Thyroid gland (tissue), 4 donors: ENCODE data around the gene IGFALS. TPM values are rescaled to one million over a fixed set of nuclear protein-coding genes. Genes with fewer than 3 reads are reported as not detected.

ENCODE experiments used
- DNase-seq, 2 donors: peaks; one replicate each; pipeline ENCODE4 v3.0.0-alpha.2; 2019
- H3K27ac ChIP-seq, 3 donors: fragments of 200-600 bp; sonication (generic); 1 replicate in 2 of 3; 2 replicates in 1 of 3; pipeline ENCODE4 v1.5.1; 2016 to 2019; ENCODE audit warnings: mild to moderate bottlenecking in 1 of 3, moderate library complexity in 1 of 3
- H3K27me3 ChIP-seq: fragments of 200-600 bp; sonication (generic); one replicate; pipeline ENCODE4 v1.5.1; 2019
- H3K36me3 ChIP-seq, 2 donors: fragments of 200-600 bp; sonication (generic); one replicate each; pipeline ENCODE4 v1.5.1; 2016 to 2019
- H3K4me1 ChIP-seq, 2 donors: fragments of 200-600 bp; sonication (generic); one replicate each; pipeline ENCODE4 v1.5.1; 2017 to 2019
- H3K4me3 ChIP-seq, 3 donors: fragments of 200-600 bp; sonication (generic); replicated peaks in 1 of 3; 1 replicate in 2 of 3; 2 replicates in 1 of 3; pipeline ENCODE4 v1.5.1; 2016; ENCODE audit warnings: mild to moderate bottlenecking in 1 of 3
- H3K9me3 ChIP-seq: fragments of 200-600 bp; sonication (generic); one replicate; pipeline ENCODE4 v1.5.1; 2017
- CTCF ChIP-seq, 6 experiments: fragments of 200-600 bp in 3 of 6; fragments of 450-650 bp in 3 of 6; sonication (generic) in 3 of 6; IDR thresholded peaks; one replicate each; pipeline ENCODE4 v1.5.1; 2016 to 2019; ENCODE audit warnings: antibody characterized with exemption in 6 of 6, mild to moderate bottlenecking in 2 of 6, inconsistent platforms in 1 of 6, moderate library complexity in 1 of 6
- POLR2A ChIP-seq, 2 donors: fragments of 450-650 bp; IDR thresholded peaks; one replicate each; pipeline ENCODE4 v1.6.1; 2017; ENCODE audit warnings: antibody characterized with exemption in 2 of 2, mild to moderate bottlenecking in 2 of 2, moderate library complexity in 1 of 2
- WGBS, 2 donors: methylation state at CpG; one replicate each; pipeline ENCODE4 v1.1.5; 2017; 5-methylcytosine and 5-hydroxymethylcytosine counted together
- intact Hi-C: fragments of 100-400 bp; cut with DNase I; formaldehyde crosslinking; loops from one replicate; pipeline ENCODE4 v1.15.1; 2023
- total RNA-seq, 4 donors: library from RNA; depleted of rRNA; stranded (reverse); fragments of >200 nt; gene quantifications; one replicate each; pipeline ENCODE4 v1.2.3, GENCODE V29; 2016

Gene IGFALS
- total RNA-seq, 4 donors from 2014 or later, result 0.13 to 4.2 (median 1.8) TPM

- TF ChIP-seq CTCF (IDR thresholded peaks at IDR 0.05), result no peak
- TF ChIP-seq POLR2A (IDR thresholded peaks at IDR 0.05), result no peak
- WGBS, 2 donors, result 81 to 86% methylated on average over 6 of the region's 6 CpGs
- H3K4me3 ChIP-seq, result no peak overlapping the region
- peaks cover 14 to 28% of the 10 kb centered on the region in 2 donors for H3K4me1 ChIP-seq
- DNase-seq, result no peak
- no peaks in the 10 kb centered on the region for H3K9me3 ChIP-seq
- peaks cover 18 to 26% of the 10 kb centered on the region in 2 donors for H3K36me3 ChIP-seq
- H3K27ac ChIP-seq, result no peak overlapping the region
- intact Hi-C loops, result no loop called here
- H3K27me3 ChIP-seq, result no peaks in the 10 kb centered on the region
These were observed 12.8 kb downstream of the IGFALS start for GRCh38 chr16:1780677-1781072.

GRCh38 chr16:1779741-1780676 lies 13.5 kb downstream of the IGFALS start:
- Histone ChIP-seq H3K4me1 (peaks cover 14 to 28% of the 10 kb centered on the region in 2 donors), H3K4me3 (no peak overlapping the region), H3K27me3 (no peaks in the 10 kb centered on the region), H3K9me3 (no peaks in the 10 kb centered on the region), H3K36me3 (peaks cover 22 to 26% of the 10 kb centered on the region in 2 donors), H3K27ac (no peak overlapping the region)
- TF ChIP-seq POLR2A (IDR thresholded peaks at IDR 0.05) (no peak), CTCF (IDR thresholded peaks at IDR 0.05) (no peak)
- no peak for DNase-seq
- 79 to 88% methylated on average over 3 to 15 of the region's 27 CpGs for WGBS, 2 donors
- intact Hi-C loops, result no loop called here

- TF ChIP-seq POLR2A (IDR thresholded peaks at IDR 0.05) (no peak), CTCF (IDR thresholded peaks at IDR 0.05) (no peak)
These were observed 14.2 kb downstream of the IGFALS start for GRCh38 chr16:1779234-1779701.

GRCh38 chr16:1778200-1779179 lies 15.0 kb downstream of the IGFALS start:
- peaks cover 23 to 26% of the 10 kb centered on the region in 2 donors for H3K36me3 ChIP-seq
- peaks cover 21 to 29% of the 10 kb centered on the region in 2 donors for H3K4me1 ChIP-seq
- H3K27me3 ChIP-seq, result no peaks in the 10 kb centered on the region
- DNase-seq, result no peak
- TF ChIP-seq POLR2A (IDR thresholded peaks at IDR 0.05) (no peak), CTCF (IDR thresholded peaks at IDR 0.05) (no peak)
- no peaks in the 10 kb centered on the region for H3K9me3 ChIP-seq
- intact Hi-C loops, result no loop called here
- H3K27ac ChIP-seq, result no peak overlapping the region
- H3K4me3 ChIP-seq, result no peak overlapping the region
- 79 to 88% methylated on average over 12 to 26 of the region's 34 CpGs for WGBS, 2 donors

More at GRCh38 chr16:1779234-1779701, 14.2 kb downstream of the IGFALS start:
- no peaks in the 10 kb centered on the region for H3K9me3 ChIP-seq
- peaks cover 18 to 31% of the 10 kb centered on the region in 2 donors for H3K4me1 ChIP-seq
- intact Hi-C loops, result no loop called here
- no peaks in the 10 kb centered on the region for H3K27me3 ChIP-seq
- DNase-seq, result no peak
- 87 to 90% methylated on average over 5 to 8 of the region's 8 CpGs for WGBS, 2 donors
- peaks cover 23 to 26% of the 10 kb centered on the region in 2 donors for H3K36me3 ChIP-seq
- H3K4me3 ChIP-seq, result no peak overlapping the region
- no peak overlapping the region for H3K27ac ChIP-seq
